Panc1 (cell line): Measurements from ENCODE around the gene TOR2A.

ENCODE experiments used
- CTCF ChIP-seq: fragments of 450-650 bp; IDR thresholded peaks from 2 replicates; pipeline ENCODE4 v1.5.1; 2017; ENCODE audit warnings: mild to moderate bottlenecking
- POLR2AphosphoS5 ChIP-seq: IDR thresholded peaks from 2 replicates; pipeline ENCODE4 v1.6.1; 2012; ENCODE audit warnings: mild to moderate bottlenecking, low read depth, low read length, moderate library complexity
- REST ChIP-seq, 2 experiments: IDR thresholded peaks; 2 replicates each; pipeline ENCODE4 v1.6.1; 2011 to 2012; ENCODE audit warnings: low read depth in 2 of 2, control low read depth in 1 of 2, low read length in 1 of 2, mild to moderate bottlenecking in 1 of 2, moderate library complexity in 1 of 2; ENCODE audit not compliant: insufficient read depth in 1 of 2
- SIN3A ChIP-seq: IDR thresholded peaks from 2 replicates; pipeline ENCODE4 v1.6.1; 2012; ENCODE audit warnings: low read depth, mild to moderate bottlenecking, low read length, moderate library complexity, borderline replicate concordance; ENCODE audit not compliant: insufficient read depth

GRCh38 chr9:127703289-127703946, 31.7 kb downstream of the TOR2A start:
- no peak for TF ChIP-seq CTCF
- no peak for TF ChIP-seq SIN3A
- no peak for TF ChIP-seq REST (IDR thresholded peaks at IDR 0.05; ENCODE audit: insufficient read depth in 1 of 2, low read depth in 2 of 2, low read length in 1 of 2)
- TF ChIP-seq POLR2AphosphoS5, result no peak
